GM08714 (cell line): ENCODE measurements around the gene SH3RF3.

Experiments used
- H3K4me3 ChIP-seq: fragments of 200-500 bp; sonication (Bioruptor generic); 2 replicates; pipeline ENCODE4 v1.5.1; 2014; ENCODE audit warnings: mild to moderate bottlenecking, low read length, inconsistent platforms
- ZNF274 ChIP-seq: IDR thresholded peaks from 2 replicates; pipeline ENCODE4 v1.6.1; 2012; ENCODE audit warnings: mild to moderate bottlenecking, low read depth, low read length

Gene SH3RF3

DNA sequence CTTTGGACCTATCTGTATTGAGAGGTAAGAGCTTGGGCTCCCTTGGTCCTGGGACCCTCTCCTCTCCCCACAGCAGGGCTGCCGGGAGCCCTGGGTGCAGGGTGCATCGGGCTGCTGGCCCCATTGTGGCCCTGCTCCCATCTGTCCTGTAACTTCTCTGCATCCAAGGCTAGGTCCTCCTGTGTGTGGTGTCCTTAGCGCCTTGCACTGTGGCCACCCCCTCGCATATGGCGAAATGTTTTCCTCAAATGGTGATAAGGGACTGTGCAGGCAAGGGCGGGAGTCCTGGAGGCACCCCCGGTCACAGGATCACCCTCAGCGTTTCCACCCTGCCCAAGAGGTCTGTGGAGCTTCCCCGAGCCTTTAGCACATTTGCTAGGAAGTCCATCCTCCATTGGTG is 208.2 kb downstream of the SH3RF3 start:
- no peak for TF ChIP-seq ZNF274
- H3K4me3 ChIP-seq, result no peak overlapping the region

DNA sequence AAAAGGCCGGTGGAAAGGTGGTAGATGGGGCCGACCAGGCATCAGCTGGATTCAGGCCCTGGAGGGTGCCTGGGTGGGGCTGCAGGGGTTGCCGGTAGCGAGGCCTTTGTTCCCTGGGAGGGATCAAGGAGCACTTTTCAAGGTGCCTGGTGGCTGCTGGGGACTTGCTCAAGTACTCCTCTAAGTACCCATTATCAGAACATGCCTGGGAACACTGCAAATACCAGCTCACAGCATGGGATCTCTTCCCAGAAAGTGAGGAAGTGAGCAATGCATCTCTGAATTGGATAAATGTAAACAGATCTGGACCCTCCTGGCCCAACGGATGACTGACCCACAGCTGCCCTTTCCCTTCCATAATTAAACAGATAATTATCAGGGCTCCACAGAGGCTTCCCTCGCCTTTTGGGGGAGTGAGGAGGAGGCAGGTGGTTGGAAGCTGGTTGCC is 210.5 kb downstream of the SH3RF3 start:
- TF ChIP-seq ZNF274, result no peak
- no peak overlapping the region for H3K4me3 ChIP-seq

DNA sequence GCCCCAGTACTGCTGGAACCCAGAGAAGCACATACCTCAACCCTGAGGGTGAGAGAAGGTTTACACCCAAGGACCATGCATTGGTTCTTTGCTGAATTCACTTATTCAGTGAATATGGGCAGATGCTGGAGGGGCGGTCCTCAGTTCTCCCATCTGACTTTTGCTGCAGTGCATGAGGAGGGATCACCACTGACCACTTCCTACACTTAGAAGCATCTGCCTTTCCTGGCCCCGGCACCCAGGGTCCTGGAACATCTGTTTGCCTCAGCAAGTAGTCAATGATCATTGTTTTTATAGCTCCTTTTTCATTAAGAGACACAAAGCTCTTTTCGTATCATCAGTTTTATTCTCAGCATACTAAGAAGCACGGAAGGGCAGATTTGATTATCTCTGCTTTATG is 211.4 kb downstream of the SH3RF3 start:
- TF ChIP-seq ZNF274, result no peak
- no peak overlapping the region for H3K4me3 ChIP-seq

DNA sequence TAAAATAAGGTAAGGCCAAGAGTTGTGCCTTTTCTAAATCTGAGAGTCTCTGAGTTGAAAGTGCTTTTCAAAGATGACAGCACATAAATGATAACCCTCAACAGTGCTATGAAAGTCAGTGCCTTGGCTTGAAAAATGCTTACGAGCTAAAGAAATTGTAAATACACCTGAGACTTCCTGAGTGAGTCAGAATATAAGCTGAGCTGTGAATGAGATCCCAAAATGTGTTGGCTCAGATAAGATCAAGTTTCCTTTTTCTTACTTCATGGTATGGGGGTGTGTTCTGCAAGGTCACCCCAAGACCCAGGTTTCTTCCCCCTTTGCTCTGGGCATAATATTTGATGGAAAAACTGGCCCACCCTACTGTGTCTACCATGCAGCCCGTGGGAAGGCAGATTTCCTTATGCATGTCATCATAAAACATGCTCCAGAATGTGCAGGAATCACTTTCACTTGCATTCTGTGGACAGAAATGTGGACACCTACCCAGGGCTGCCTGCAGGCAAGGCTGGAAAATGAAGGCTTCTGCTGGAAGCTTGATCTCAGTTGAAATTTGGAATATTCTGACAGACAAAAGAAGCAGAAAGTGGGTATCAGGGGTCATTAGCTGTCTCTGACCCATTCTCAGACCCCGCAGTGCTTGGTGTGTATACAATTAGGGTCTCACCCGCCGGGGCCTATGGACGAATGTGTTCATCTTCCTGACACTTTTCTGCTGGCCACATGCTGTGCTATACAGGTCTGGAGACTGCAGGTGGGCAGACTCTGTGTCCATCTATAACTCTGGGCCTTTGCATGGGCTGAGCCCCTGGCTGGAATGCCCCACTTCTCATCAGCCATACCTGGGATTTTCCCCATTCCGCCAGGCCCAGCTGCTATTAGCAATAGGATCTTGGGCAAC is 212.6 kb downstream of the SH3RF3 start:
- no peak for TF ChIP-seq ZNF274

DNA sequence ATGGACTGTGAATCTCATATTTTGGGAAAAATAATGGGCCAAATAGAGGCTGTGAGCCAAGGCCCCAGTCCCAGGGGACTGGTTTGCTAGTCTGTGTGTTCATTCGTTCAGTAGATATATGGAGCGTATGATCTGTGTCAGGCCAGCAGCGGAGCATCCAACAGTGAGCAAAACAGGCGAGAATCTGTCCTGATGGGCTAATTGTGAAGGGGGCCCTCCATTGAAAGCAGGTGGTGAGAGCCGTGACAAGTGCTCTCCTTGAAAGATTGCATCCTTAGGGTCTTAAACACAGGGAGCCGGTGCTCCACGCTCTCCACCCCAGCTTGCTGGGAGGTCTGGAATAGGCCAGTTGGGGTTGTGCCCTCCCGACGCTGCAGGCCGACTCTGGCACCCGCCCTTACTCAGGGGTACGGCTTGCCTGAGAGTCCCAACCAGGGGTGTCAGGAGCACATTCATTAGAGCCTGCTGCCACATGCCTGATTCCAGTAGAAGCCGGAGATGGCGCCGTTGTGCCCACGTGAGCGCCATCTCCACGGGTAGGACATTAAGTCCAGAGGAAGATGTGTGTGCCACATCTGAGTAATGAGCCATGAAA is 213.3 kb downstream of the SH3RF3 start:
- TF ChIP-seq ZNF274, result no peak
- H3K4me3 ChIP-seq, result no peak overlapping the region

More for the DNA sequence above, 212.6 kb downstream of the SH3RF3 start:
- H3K4me3 ChIP-seq, result no peak overlapping the region

DNA sequence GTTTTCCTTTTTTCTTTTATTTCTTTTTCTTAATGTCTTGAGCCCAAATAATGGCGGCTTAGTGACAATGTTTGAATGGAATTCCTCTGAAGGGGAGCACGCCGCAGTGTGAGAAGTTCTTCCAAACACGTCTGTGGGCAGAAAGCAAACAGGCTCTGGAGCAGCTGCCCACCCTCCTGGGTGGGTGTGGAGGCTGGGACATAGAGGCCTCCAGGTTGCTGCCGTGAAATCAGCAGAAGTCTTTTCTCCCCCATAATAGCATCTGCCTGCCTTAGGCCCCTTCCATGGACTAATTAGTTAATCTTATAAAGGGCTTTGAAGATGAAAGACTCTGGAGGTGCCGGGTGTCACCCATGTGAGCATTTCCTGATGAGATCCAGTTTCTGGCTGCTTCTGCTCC is 213.9 kb downstream of the SH3RF3 start:
- no peak overlapping the region for H3K4me3 ChIP-seq
- TF ChIP-seq ZNF274, result no peak

DNA sequence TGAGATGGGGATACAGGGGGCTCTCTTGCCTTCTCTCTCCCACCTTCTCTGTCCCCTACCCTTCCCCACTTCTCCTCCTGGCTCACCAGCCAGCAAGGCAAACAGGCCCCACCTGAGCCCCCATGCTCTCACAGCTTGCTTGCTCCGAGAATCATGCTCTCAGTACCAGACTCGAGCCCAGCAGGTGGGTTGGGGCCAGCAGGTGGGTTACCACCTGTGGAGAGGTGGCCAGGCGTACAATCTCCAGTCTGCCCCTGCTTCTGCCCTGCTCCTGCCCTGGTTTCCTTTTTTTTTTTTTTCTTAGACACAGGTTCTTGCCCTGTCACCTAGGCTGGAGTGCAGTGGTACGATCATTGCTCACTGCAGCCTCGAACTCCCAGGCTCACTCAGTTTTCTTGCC is 214.5 kb downstream of the SH3RF3 start:
- H3K4me3 ChIP-seq, result no peak overlapping the region
- TF ChIP-seq ZNF274, result no peak

DNA sequence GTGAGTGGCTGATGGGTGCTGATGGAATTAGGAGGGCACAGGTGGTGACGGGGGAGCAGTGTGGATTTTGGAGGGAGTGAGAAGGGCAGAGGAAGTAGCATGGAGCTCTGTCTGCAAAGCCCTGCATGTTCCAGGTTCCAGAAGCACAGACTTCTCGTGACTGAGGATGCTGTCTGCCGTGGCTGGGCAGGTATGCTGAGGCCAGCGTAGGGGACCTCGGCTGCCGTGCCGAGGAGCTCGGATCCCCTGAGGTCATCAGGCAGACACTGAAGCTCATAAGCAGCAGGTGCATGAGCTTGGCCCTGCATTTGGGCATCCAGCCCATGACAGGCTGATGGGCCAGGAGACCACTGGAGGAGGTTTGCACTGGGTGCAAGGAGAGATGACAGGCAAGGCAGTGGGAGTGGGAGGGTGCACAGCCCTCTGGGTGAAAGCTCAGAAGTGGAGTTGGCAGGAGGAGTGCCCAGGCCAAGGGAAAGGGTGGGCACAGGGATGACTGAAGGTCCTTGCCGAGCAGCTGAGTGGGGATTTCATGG is 215.3 kb downstream of the SH3RF3 start:
- TF ChIP-seq ZNF274, result no peak
- H3K4me3 ChIP-seq, result no peak overlapping the region

DNA sequence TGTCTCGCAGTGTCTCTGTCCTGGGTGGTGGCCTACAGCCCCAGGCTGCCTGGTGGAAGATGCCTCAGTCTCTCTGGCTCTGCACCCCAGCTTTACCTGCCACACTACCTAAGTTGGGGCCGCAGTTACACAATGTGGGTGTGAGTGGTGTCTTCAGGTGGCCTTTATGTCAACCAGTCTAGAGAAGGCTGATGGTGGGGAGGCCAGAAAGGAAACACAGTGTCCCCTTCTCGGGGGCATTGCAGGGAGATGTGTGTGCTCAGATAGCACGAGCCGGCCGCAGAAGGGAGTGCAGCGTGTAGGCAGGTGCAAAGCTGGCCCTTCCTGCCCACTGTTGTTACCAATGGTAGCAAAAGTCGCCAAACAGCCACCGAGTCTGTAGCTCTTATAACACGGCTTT is 216.1 kb downstream of the SH3RF3 start:
- no peak for TF ChIP-seq ZNF274
- H3K4me3 ChIP-seq, result no peak overlapping the region

DNA sequence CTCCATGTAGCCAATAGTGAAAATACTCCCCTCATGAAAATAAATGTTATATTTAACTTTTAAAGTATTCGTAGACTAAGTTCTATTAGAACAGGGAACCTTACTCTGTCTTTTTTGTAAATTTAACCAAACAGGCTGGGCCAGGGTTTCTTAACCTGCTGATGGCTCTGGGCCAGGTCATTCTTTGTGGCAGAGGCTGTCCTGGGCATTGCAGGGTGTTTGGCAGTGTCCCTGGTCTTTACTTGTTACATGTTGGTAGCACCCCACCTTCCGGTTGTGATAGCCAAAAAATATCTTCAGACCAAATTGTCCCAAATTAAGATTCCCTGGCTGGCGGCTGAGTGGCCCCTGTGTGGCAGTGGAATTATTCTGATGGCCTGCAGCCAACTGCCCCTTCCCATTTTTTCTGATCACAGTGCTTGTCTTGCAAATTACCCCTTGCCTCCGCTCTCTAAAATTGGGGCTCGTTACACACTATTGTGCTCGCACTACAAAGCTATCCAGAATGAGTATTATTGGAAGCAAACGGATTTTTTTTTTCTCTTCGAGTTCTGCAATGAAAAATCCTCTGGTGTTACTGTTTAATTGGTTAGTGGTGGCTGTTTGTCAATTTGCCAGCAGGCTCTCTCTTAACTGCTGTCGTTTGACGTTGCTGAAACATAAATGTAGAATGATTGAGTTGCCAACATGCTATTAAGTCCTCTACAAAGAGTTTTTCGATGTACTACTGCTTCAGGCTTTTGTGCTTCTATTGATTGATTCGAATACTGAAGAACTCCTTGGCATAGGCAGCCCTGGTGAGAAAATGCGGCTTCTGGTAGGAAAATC is 216.9 kb downstream of the SH3RF3 start:
- H3K4me3 ChIP-seq, result no peak overlapping the region
- TF ChIP-seq ZNF274, result no peak

DNA sequence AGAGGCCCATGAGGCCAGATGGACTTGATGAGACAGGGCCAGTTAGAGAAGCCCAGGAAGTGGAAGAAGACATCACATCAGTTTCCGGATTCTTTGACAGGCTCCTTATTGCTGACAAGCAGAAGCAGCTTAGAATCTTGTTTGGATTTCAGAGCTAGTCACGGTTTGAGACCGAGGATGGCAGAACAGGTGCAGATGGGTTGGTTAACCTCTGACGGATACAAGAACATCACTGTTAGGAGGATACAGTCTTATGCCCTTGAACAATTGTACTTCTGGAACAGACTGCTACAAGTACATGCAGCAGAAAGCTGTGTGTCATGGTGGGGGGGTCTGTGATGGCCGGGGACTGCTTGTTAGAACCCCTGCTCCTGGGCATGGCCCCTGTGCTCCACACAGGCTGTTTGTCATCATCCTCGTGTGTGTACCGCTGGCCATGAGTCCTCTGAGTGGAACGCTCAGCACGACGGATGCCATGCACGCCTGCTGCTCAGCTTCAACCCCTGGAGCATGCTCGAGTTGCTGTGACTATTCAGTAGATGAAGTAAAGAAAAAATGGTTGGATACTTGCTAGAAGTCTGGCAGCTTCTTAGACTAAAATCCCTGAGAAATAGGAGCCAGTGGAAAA is 217.7 kb downstream of the SH3RF3 start:
- no peak overlapping the region for H3K4me3 ChIP-seq
- no peak for TF ChIP-seq ZNF274

DNA sequence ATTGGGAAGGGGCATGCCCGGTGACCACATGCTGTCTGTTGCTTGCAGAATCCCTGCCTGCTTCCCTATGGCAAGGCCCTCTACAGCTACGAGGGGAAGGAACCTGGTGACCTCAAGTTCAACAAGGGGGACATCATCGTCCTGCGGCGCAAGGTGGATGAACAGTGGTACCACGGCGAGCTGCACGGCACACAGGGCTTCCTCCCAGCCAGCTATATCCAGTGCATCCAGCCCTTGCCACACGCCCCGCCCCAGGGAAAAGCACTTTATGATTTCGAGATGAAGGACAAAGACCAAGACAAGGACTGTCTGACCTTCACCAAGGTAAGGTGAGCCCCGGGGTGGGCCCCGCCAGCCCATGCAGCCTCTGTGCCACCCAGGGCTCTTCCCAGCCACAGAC is 218.6 kb downstream of the SH3RF3 start:
- TF ChIP-seq ZNF274, result no peak
- no peak overlapping the region for H3K4me3 ChIP-seq

DNA sequence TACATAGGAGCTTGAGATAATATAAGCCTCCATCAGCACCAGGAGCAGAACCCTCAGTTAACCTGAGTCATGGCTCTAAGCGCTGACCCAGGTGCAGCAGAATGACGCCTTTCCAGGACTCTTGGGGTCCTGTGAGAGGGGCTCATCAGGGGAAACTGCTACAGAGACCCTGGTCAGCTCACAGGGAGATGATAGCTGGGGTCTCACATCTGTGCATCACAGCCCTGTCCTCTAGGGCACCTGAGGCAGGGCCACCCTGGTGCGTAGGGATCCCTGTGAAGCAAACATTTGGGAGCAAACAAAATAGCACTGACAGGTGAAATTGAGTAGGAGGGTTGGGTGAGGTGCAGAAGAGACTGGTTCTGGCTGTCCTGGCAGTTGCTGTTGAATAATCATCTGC is 219.2 kb downstream of the SH3RF3 start:
- H3K4me3 ChIP-seq, result no peak overlapping the region
- TF ChIP-seq ZNF274, result no peak
